Mesendoderm (in vitro differentiated cells): Measurements from ENCODE around the gene PRKD2.

Experiments used
- DNase-seq: peaks from one replicate; pipeline ENCODE4 v3.0.0; 2013
- H2AK5ac ChIP-seq: 2 replicates; pipeline ENCODE4 v1.6.1; 2013; ENCODE audit warnings: low read length, inconsistent platforms
- H2BK120ac ChIP-seq: 2 replicates; pipeline ENCODE4 v1.6.1; 2013; ENCODE audit warnings: low read depth, mild to moderate bottlenecking, low read length, moderate library complexity, mixed read lengths
- H2BK15ac ChIP-seq: replicated peaks from 2 replicates; pipeline ENCODE4 v1.6.1; 2013; ENCODE audit warnings: low read depth, mild to moderate bottlenecking, moderate library complexity
- H2BK5ac ChIP-seq: 2 replicates; pipeline ENCODE4 v1.6.1; 2013; ENCODE audit warnings: low read length, inconsistent platforms
- H3K18ac ChIP-seq: 2 replicates; pipeline ENCODE4 v1.6.1; 2013; ENCODE audit warnings: mild to moderate bottlenecking, low read length, mixed read lengths
- H3K23ac ChIP-seq: one replicate; pipeline ENCODE4 v1.6.1; 2013; ENCODE audit warnings: low read length
- H3K27ac ChIP-seq: 2 replicates; pipeline ENCODE4 v1.5.1; 2013; ENCODE audit warnings: low read depth, mild to moderate bottlenecking, inconsistent platforms, low read length, moderate library complexity
- H3K27me3 ChIP-seq: 2 replicates; pipeline ENCODE4 v1.6.1; 2013; ENCODE audit warnings: low read length, control low read depth, mild to moderate bottlenecking, inconsistent platforms; ENCODE audit not compliant: insufficient read depth, poor library complexity
- H3K36me3 ChIP-seq: 2 replicates; pipeline ENCODE4 v1.6.1; 2013; ENCODE audit warnings: low read length, inconsistent platforms; ENCODE audit not compliant: control insufficient read depth, insufficient read depth
- H3K4ac ChIP-seq: one replicate; pipeline ENCODE4 v1.6.1; 2013; ENCODE audit warnings: low read depth, mild to moderate bottlenecking, low read length, moderate library complexity
- H3K4me1 ChIP-seq: 2 replicates; pipeline ENCODE4 v1.6.1; 2013; ENCODE audit warnings: low read depth, low read length, inconsistent platforms; ENCODE audit not compliant: control insufficient read depth
- H3K4me2 ChIP-seq: 2 replicates; pipeline ENCODE4 v1.6.1; 2013; ENCODE audit warnings: low read length
- H3K4me3 ChIP-seq: 2 replicates; pipeline ENCODE4 v1.5.1; 2013; ENCODE audit warnings: mild to moderate bottlenecking, low read length
- H3K56ac ChIP-seq: one replicate; pipeline ENCODE4 v1.6.1; 2013; ENCODE audit warnings: low read length
- H3K79me1 ChIP-seq: 2 replicates; pipeline ENCODE4 v1.6.1; 2013; ENCODE audit warnings: low read length, inconsistent platforms
- H3K79me2 ChIP-seq: 2 replicates; pipeline ENCODE4 v1.6.1; 2013; ENCODE audit warnings: mild to moderate bottlenecking, low read length; ENCODE audit not compliant: control insufficient read depth, insufficient read depth
- H3K9ac ChIP-seq: 2 replicates; pipeline ENCODE4 v1.6.1; 2013; ENCODE audit warnings: low read length, inconsistent platforms
- H4K5ac ChIP-seq: one replicate; pipeline ENCODE4 v1.6.1; 2013; ENCODE audit warnings: low read length
- H4K8ac ChIP-seq: one replicate; pipeline ENCODE4 v1.6.1; 2013; ENCODE audit warnings: low read depth, mild to moderate bottlenecking, control low read depth, low read length, moderate library complexity
- WGBS: extraction: QIAGEN DNeasy Blood & Tissue Kit; methylation state at CpG from one replicate; pipeline ENCODE4 v1.1.7; 2013; ENCODE audit warnings: low lambda C conversion rate, missing lambda C conversion rate; ENCODE audit not compliant: insufficient coverage; ENCODE audit errors: extremely low coverage; 5-methylcytosine and 5-hydroxymethylcytosine counted together

The PRKD2 gene

GRCh38 chr19:46728693-46729339, 11.9 kb upstream of the PRKD2 start:
- no peaks in the 10 kb centered on the region for H3K4me1 ChIP-seq
- no peak overlapping the region for H3K23ac ChIP-seq
- WGBS: no CpG with 5 or more reads among the region's 20 CpGs
- no peak overlapping the region for H3K4me3 ChIP-seq
- no peaks in the 10 kb centered on the region for H3K27me3 ChIP-seq
- no peak overlapping the region for H3K4me2 ChIP-seq
- no peak overlapping the region for H4K5ac ChIP-seq
- H2BK15ac ChIP-seq: no peak overlapping the region
- peaks cover 7% of the 10 kb centered on the region for H3K79me2 ChIP-seq
- peaks cover 16% of the 10 kb centered on the region for H3K79me1 ChIP-seq
- no peak overlapping the region for H4K8ac ChIP-seq
- H3K27ac ChIP-seq: no peak overlapping the region
- no peak overlapping the region for H3K56ac ChIP-seq
- no peak overlapping the region for H3K9ac ChIP-seq
- no peak overlapping the region for H2BK5ac ChIP-seq
- no peak overlapping the region for H2BK120ac ChIP-seq
- H2AK5ac ChIP-seq: no peak overlapping the region
- H3K4ac ChIP-seq: no peak overlapping the region
- peaks cover 29% of the 10 kb centered on the region for H3K36me3 ChIP-seq
- H3K18ac ChIP-seq: no peak overlapping the region
- peak; percentile 71 for DNase-seq

- Histone ChIP-seq H3K4me1 (no peaks in the 10 kb centered on the region), H2AK5ac (no peak overlapping the region), H3K23ac (no peak overlapping the region), H4K5ac (no peak overlapping the region), H3K27me3 (no peaks in the 10 kb centered on the region), H3K9ac (no peak overlapping the region), H2BK5ac (no peak overlapping the region), H3K79me2 (peaks cover 5% of the 10 kb centered on the region), H4K8ac (no peak overlapping the region), H3K79me1 (peaks cover 14% of the 10 kb centered on the region), H3K18ac (no peak overlapping the region), H3K4me3 (no peak overlapping the region), H3K36me3 (peaks cover 28% of the 10 kb centered on the region), H2BK120ac (no peak overlapping the region), H3K56ac (no peak overlapping the region), H2BK15ac (no peak overlapping the region), H3K27ac (no peak overlapping the region), H3K4ac (no peak overlapping the region), H3K4me2 (no peak overlapping the region)
- no peak for DNase-seq
- no CpG with 5 or more reads among the region's 14 CpGs for WGBS
Observed at GRCh38 chr19:46728208-46728607, 11.3 kb upstream of the PRKD2 start.

GRCh38 chr19:46727757-46728156, 10.8 kb upstream of the PRKD2 start:
- Histone ChIP-seq H3K79me2 (peaks cover 4% of the 10 kb centered on the region), H3K4ac (no peak overlapping the region), H3K79me1 (peaks cover 14% of the 10 kb centered on the region), H3K4me1 (no peaks in the 10 kb centered on the region), H3K23ac (no peak overlapping the region), H3K4me3 (no peak overlapping the region), H2BK15ac (no peak overlapping the region), H3K27me3 (no peaks in the 10 kb centered on the region), H2BK120ac (no peak overlapping the region), H3K56ac (no peak overlapping the region), H3K36me3 (peaks cover 30% of the 10 kb centered on the region), H4K8ac (no peak overlapping the region), H4K5ac (no peak overlapping the region), H2AK5ac (no peak overlapping the region), H2BK5ac (no peak overlapping the region), H3K27ac (no peak overlapping the region), H3K4me2 (no peak overlapping the region), H3K9ac (no peak overlapping the region), H3K18ac (no peak overlapping the region)
- WGBS: no CpG with 5 or more reads among the region's 11 CpGs
- no peak for DNase-seq

GRCh38 chr19:46726971-46727501, 10.1 kb upstream of the PRKD2 start:
- Histone ChIP-seq H3K18ac (no peak overlapping the region), H2BK15ac (no peak overlapping the region), H3K27me3 (no peaks in the 10 kb centered on the region), H3K9ac (no peak overlapping the region), H3K4me1 (no peaks in the 10 kb centered on the region), H3K27ac (no peak overlapping the region), H3K79me2 (peaks cover 2% of the 10 kb centered on the region), H4K5ac (no peak overlapping the region), H4K8ac (no peak overlapping the region), H3K4me3 (no peak overlapping the region), H3K56ac (no peak overlapping the region), H2BK5ac (no peak overlapping the region), H3K4me2 (no peak overlapping the region), H2BK120ac (no peak overlapping the region), H2AK5ac (no peak overlapping the region), H3K23ac (no peak overlapping the region), H3K4ac (no peak overlapping the region), H3K79me1 (peaks cover 12% of the 10 kb centered on the region), H3K36me3 (peaks cover 26% of the 10 kb centered on the region)
- DNase-seq: no peak
- no CpG with 5 or more reads among the region's 14 CpGs for WGBS

- Histone ChIP-seq H2BK5ac (no peak overlapping the region), H3K23ac (no peak overlapping the region), H3K36me3 (peaks cover 26% of the 10 kb centered on the region), H3K18ac (no peak overlapping the region), H3K9ac (no peak overlapping the region), H3K27ac (no peak overlapping the region), H4K8ac (no peak overlapping the region), H2AK5ac (no peak overlapping the region), H4K5ac (no peak overlapping the region), H2BK15ac (no peak overlapping the region), H3K4me1 (no peaks in the 10 kb centered on the region), H2BK120ac (no peak overlapping the region), H3K4ac (no peak overlapping the region), H3K79me2 (peaks cover 1% of the 10 kb centered on the region), H3K79me1 (peaks cover 12% of the 10 kb centered on the region), H3K4me3 (no peak overlapping the region), H3K4me2 (no peak overlapping the region), H3K56ac (no peak overlapping the region), H3K27me3 (no peaks in the 10 kb centered on the region)
- WGBS: no CpG with 5 or more reads among the region's 10 CpGs
- DNase-seq: no peak
Observed at GRCh38 chr19:46726551-46726950, 9.6 kb upstream of the PRKD2 start.
